GM15510 (cell line): Measurements from ENCODE around the gene PRDM16.

Experiments
- POLR2A ChIP-seq: IDR thresholded peaks from 3 replicates; pipeline ENCODE4 v1.6.1; 2011; ENCODE audit warnings: borderline replicate concordance; ENCODE audit not compliant: insufficient read length; ENCODE audit errors: extremely low read depth

PRDM16 gene

GRCh38 chr1:3295846-3296245 lies 226.8 kb downstream of the PRDM16 start:
- no peak for TF ChIP-seq POLR2A

GRCh38 chr1:3296326-3296725 lies 227.3 kb downstream of the PRDM16 start:
- TF ChIP-seq POLR2A, result no peak

- no peak for TF ChIP-seq POLR2A
Measured at GRCh38 chr1:3296826-3297225, 227.8 kb downstream of the PRDM16 start.

- no peak for TF ChIP-seq POLR2A
Measured at GRCh38 chr1:3297756-3298155, 228.8 kb downstream of the PRDM16 start.

- no peak for TF ChIP-seq POLR2A
Measured at GRCh38 chr1:3298197-3298596, 229.2 kb downstream of the PRDM16 start.

- TF ChIP-seq POLR2A, result no peak
Measured at GRCh38 chr1:3304246-3304645, 235.2 kb downstream of the PRDM16 start.

- TF ChIP-seq POLR2A, result no peak
Measured at GRCh38 chr1:3304692-3305091, 235.7 kb downstream of the PRDM16 start.

- TF ChIP-seq POLR2A, result no peak
Measured at GRCh38 chr1:3305156-3305555, 236.2 kb downstream of the PRDM16 start.

- TF ChIP-seq POLR2A, result no peak
Measured at GRCh38 chr1:3306583-3307291, 237.7 kb downstream of the PRDM16 start.

- no peak for TF ChIP-seq POLR2A
Measured at GRCh38 chr1:3307359-3307758, 238.4 kb downstream of the PRDM16 start.

GRCh38 chr1:3308053-3308452 lies 239.1 kb downstream of the PRDM16 start:
- no peak for TF ChIP-seq POLR2A

GRCh38 chr1:3310718-3311400 lies 241.9 kb downstream of the PRDM16 start:
- no peak for TF ChIP-seq POLR2A

GRCh38 chr1:3311711-3312110 lies 242.7 kb downstream of the PRDM16 start:
- TF ChIP-seq POLR2A, result no peak

- TF ChIP-seq POLR2A, result no peak
Measured at GRCh38 chr1:3312310-3312897, 243.4 kb downstream of the PRDM16 start.

GRCh38 chr1:3312898-3313575 lies 244.0 kb downstream of the PRDM16 start:
- TF ChIP-seq POLR2A, result no peak
